BE2C (cell line): ENCODE results near the gene CACNA1B.

Experiments
- DNase-seq: peaks from one replicate; pipeline ENCODE4 v3.0.0-alpha.2; 2020
- H3K27me3 ChIP-seq: fragments of 250-450 bp; sonication (Bioruptor Pico); 2 replicates; pipeline ENCODE4 v1.5.1; 2020; ENCODE audit warnings: mild to moderate bottlenecking
- H3K36me3 ChIP-seq: fragments of 250-450 bp; sonication (Bioruptor Pico); 2 replicates; pipeline ENCODE4 v1.5.1; 2020; ENCODE audit warnings: mild to moderate bottlenecking
- H3K4me1 ChIP-seq: fragments of 250-450 bp; sonication (Bioruptor Pico); 2 replicates; pipeline ENCODE4 v1.5.1; 2020
- H3K4me3 ChIP-seq: 2 replicates; pipeline ENCODE4 v1.5.1; 2011; ENCODE audit warnings: low read depth, low read length
- H3K9me3 ChIP-seq: fragments of 250-450 bp; sonication (Bioruptor Pico); 2 replicates; pipeline ENCODE4 v1.5.1; 2020
- CTCF ChIP-seq: IDR thresholded peaks from 2 replicates; pipeline ENCODE4 v1.5.1; 2012; ENCODE audit warnings: mild to moderate bottlenecking, low read depth, low read length

CACNA1B gene

GRCh38 chr9:138098116-138098907 lies 220.7 kb downstream of the CACNA1B start:
- Histone ChIP-seq H3K27me3 (no peaks in the 10 kb centered on the region), H3K4me1 (no peaks in the 10 kb centered on the region), H3K4me3 (no peak overlapping the region), H3K9me3 (no peaks in the 10 kb centered on the region), H3K36me3 (no peaks in the 10 kb centered on the region)
- DNase-seq: no peak
- no peak for TF ChIP-seq CTCF

- DNase-seq: no peak
- Histone ChIP-seq H3K4me3 (no peak overlapping the region), H3K4me1 (no peaks in the 10 kb centered on the region), H3K36me3 (no peaks in the 10 kb centered on the region), H3K9me3 (no peaks in the 10 kb centered on the region), H3K27me3 (no peaks in the 10 kb centered on the region)
- TF ChIP-seq CTCF: no peak
Measured at GRCh38 chr9:138098908-138099791, 221.6 kb downstream of the CACNA1B start.

- DNase-seq: no peak
- Histone ChIP-seq H3K4me3 (no peak overlapping the region), H3K27me3 (no peaks in the 10 kb centered on the region), H3K9me3 (no peaks in the 10 kb centered on the region), H3K4me1 (no peaks in the 10 kb centered on the region), H3K36me3 (no peaks in the 10 kb centered on the region)
- no peak for TF ChIP-seq CTCF
Measured at GRCh38 chr9:138099803-138100598, 222.4 kb downstream of the CACNA1B start.

- H3K9me3 ChIP-seq: no peaks in the 10 kb centered on the region
Measured at GRCh38 chr9:138100711-138101350, 223.2 kb downstream of the CACNA1B start.

More at GRCh38 chr9:138100711-138101350, 223.2 kb downstream of the CACNA1B start:
- Histone ChIP-seq H3K27me3 (no peaks in the 10 kb centered on the region), H3K4me1 (no peaks in the 10 kb centered on the region), H3K36me3 (no peaks in the 10 kb centered on the region), H3K4me3 (no peak overlapping the region)
- DNase-seq: no peak
- TF ChIP-seq CTCF: peak; percentile 25
